DMS114 treated with DMSO at 0.1 percent for 48 hours (cell line): ENCODE results near the gene LONP1.

ENCODE experiments used
- DNase-seq: peaks from one replicate; lab custom pipeline; 2025; ENCODE audit not compliant: unreplicated experiment; lab: John Stamatoyannopoulos, UW

Gene LONP1

GRCh38 chr19:5655412-5655811 is 64.5 kb downstream of the LONP1 start:
- DNase-seq: no peak

GRCh38 chr19:5654931-5655330 is 65.0 kb downstream of the LONP1 start:
- no peak for DNase-seq

GRCh38 chr19:5652261-5652660 is 67.7 kb downstream of the LONP1 start:
- no peak for DNase-seq

GRCh38 chr19:5651361-5651760 is 68.6 kb downstream of the LONP1 start:
- DNase-seq: no peak

- DNase-seq: no peak
These were observed 71.5 kb downstream of the LONP1 start for GRCh38 chr19:5648464-5648863.

- DNase-seq: no peak
These were observed 73.2 kb downstream of the LONP1 start for GRCh38 chr19:5646703-5647102.

- no peak for DNase-seq
These were observed 74.5 kb downstream of the LONP1 start for GRCh38 chr19:5645409-5645808.

- DNase-seq: no peak
These were observed 75.9 kb downstream of the LONP1 start for GRCh38 chr19:5644037-5644436.

GRCh38 chr19:5643060-5643459 is 76.9 kb downstream of the LONP1 start:
- DNase-seq: no peak

GRCh38 chr19:5642204-5642603 is 77.7 kb downstream of the LONP1 start:
- DNase-seq: no peak
